ENCODE results near the gene DPH3.

DNA sequence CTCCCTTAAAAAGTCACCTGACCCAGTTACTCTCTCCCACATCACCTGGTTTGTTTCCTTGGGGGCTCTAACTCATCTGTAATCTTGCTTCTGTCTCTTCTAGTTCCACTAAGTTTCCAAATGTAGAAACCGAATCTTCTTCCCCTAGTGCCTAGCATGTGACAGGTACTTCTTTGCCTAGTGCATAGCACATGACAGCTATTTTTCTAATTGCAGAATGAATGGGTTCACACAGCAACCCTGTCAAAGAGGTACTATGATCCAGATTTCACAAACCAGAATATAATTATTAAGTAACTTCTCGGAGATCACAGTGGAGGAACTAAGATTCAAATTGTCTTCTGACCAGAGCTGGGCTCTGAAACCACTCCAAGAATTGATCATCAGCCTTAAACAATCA, 7.4 kb downstream of the DPH3 start:
- no peak for TF ChIP-seq CTCF (IDR thresholded peaks at IDR 0.05)
- no peak for TF ChIP-seq POLR2A (IDR thresholded peaks at IDR 0.05)
